Endometrium (tissue), 2 donors: ENCODE results near the gene FAM193A.
"Not testable (repeated sequence)": the region's sequence is repeated elsewhere in the genome, so short reads cannot be mapped to it uniquely, and the experiment has no call there.

Experiments
- FAIRE-seq: peaks from 2 replicates; lab custom pipeline; 2012; peaks lifted over from hg19 to GRCh38; lab: Jason Lieb, UNC
- donor health status: control.
- donor health status: control.

The FAM193A gene

DNA sequence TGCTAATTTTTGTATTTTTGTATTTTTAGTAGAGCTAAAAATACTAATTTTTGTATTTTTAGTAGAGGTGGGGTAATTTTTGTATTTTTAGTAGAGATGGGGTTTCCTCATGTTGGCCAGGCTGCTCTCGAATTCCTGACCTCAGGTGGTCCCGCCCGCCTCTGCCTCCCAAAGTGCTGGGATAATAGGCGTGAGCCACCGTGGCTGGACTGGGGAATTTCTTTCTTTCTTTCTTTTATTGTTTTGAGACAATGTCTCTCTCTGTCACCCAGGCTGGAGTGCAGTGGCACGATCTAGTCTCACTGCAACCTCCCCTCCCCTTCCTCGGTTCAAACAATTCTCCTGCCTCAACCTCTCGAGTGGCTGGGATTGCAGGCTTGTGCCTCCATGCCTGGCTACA, 83.0 kb downstream of the FAM193A start:
- no peak for FAIRE-seq

DNA sequence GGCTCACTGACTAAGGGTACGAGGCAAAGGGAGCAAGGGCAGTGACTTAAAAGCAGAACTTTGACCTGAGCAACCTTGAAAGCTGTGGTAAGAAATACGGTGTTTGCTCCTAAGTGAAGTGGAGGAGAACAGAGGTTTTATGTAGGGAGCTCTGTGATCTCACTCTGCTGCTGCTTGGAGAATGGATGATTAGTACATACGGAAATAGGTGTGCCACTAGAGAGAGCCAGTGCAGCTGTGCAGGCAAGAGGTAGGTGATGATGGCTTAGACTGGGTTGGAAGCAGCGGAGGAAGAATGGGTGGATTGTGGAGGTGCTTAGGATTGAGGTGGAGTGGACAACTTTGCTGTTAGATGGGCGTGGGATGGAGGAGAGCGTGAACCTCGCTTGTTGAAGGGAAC, 85.0 kb downstream of the FAM193A start:
- no peak for FAIRE-seq

DNA sequence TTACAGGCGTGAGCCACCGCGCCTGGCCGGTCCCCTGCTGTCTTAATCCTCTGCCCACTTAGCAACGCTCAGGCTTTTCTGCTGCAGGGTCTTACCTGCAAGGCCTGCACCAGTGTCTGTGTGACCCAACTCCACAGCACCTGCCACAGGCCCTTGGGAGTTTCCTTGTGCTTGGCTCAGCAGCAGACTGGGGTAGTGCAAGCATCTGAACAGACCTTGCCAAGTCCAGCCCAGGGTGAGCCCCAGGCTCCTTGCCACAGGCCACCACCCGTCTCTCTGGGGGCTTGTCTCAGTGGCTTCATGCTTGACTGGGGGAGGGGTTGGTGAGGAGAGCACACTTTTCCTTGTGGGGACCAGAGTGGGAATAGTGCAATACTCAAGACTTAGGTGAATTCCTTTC, 87.0 kb downstream of the FAM193A start:
- FAIRE-seq = no peak

DNA sequence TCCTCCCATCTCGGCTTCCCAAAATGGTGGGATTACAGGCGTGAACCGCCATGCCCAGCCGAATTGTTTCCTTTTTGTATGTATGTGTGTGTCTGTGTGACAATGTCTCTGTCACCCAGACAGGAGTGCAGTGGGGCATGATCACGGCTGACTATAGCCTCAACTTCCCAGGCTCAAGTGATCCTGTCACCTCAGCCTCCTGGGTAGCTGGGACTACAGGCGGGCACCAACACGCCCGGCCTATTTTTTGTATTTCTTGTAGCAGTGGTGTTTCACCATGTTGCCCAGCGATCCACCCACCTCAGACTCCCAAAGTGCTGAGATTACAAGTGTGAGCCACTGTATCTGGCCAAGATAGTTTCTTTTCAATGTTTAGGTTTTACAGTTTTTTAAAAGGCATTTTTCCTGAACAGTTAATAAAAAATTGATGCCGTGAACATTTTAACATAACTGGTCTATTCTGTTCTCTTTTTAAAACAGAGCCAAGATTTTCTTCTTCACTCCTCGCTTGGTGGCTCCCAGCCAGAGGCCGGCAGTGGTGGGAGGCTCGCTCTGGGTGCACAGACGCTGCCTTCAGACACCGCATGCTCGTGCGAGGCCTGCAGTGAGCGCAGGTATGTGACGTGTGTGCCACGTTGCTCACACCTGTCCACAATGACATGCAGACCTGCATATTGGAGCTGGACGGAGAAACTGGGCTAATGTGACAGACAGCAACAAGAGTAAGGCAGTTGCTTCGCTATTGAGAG, 88.5 kb downstream of the FAM193A start:
- FAIRE-seq = no peak

DNA sequence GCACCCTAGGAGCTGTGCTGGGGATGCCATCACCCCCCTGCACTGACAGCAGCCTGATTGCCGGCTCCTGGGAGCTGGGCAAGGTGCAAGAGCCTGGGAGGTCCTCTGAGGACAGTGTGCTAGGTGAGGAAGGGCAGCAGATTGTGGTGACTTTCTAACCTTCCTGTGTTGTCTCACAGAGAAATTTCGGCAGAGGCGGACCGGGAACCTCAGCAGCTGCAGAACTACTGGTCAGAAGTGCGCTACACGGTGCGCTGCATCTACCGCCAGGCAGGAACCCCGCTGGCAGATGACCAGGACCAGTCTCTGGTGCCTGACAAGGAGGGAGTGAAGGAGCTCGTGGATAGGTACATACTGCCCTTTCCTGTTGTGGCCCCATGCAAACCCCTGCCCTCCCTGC, 89.8 kb downstream of the FAM193A start:
- FAIRE-seq = no peak

DNA sequence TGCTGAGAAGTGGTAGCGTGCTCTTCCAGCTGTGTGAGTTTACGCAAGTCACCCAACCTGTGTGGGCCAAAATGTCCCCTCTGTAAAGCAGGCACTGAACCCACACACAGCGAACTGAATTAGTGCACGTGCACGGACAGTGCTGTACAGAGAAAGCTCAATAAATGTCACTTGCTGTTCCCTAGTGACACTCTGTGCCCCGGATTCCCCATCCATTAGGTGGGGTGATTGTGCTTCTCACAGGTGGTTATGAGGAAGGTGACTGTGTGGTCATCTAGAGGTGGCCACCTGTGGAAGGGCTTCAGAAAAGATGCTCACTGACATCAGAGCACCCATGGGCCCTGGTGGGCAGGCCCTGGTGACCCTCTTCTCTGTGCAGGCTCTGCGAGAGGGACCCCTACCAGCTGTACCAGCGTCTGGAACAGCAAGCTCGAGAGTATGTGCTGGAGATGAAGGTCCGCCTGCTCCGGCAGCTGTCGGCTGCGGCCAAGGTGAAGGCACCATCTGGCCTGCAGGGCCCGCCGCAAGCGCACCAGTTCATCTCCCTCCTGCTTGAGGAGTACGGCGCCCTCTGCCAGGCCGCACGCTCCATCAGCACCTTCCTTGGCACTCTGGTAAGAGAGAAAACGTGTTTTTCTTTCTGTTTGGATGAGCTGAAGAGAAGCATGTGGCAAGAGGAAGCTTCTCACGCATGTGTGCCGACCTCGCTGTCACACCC, 94.3 kb downstream of the FAM193A start:
- no peak for FAIRE-seq

DNA sequence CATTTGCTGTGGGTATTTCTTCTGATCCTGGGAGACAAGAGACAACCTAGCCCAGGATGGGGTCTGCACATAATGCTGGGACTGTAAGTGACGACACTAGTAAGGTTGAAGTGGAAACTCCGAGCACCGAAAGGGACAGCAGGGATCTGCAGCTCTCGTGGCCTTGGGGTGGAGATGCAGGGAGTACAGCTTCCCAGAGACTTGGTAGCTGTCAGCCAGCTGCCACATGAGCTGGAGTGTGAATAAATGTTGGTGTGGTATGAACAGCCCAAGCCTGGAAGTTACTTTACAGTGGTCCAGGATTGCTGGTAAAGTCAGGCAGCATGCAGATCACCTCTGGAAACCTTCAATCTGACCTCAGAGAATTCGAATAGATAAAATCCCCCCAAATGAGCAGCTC, 97.6 kb downstream of the FAM193A start:
- FAIRE-seq = no peak

DNA sequence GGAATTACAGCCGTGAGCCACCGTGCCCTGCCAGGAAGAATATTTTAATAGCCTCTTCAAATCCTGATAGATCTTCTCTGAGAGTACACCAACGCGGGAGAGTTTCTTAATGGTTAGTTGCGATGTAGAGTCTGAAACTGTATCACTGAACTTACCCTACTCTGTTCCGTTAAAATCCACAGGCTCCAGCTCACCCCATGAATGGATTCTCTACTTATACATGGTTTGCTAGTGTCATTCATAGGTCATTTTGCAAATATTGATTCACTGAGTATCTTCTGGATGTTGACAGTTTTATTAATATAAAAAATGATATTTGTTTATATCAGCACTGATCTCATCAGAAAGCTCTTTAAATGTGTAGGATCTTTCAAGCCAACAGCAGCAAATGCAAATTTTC, 99.9 kb downstream of the FAM193A start:
- FAIRE-seq = no peak

DNA sequence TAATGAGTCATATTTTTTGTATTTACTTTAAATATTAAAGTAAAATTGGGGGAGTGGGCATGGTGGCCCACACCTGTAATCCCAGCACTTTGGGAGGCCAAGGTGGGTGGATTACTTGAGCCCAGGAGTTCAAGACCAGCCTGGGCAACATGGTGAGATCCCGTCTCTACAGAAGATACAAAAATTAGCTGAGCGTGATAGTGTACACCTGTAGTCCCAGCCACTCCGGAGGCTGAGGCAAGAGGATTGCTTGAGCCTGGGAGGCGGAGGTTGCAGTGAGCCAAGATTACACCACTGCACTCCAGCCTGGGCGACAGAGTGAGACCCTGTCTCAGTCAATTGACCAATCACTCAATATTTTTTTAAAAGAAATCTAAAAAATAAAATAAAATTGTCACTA, 100.5 kb downstream of the FAM193A start:
- FAIRE-seq = not testable (repeated sequence)

DNA sequence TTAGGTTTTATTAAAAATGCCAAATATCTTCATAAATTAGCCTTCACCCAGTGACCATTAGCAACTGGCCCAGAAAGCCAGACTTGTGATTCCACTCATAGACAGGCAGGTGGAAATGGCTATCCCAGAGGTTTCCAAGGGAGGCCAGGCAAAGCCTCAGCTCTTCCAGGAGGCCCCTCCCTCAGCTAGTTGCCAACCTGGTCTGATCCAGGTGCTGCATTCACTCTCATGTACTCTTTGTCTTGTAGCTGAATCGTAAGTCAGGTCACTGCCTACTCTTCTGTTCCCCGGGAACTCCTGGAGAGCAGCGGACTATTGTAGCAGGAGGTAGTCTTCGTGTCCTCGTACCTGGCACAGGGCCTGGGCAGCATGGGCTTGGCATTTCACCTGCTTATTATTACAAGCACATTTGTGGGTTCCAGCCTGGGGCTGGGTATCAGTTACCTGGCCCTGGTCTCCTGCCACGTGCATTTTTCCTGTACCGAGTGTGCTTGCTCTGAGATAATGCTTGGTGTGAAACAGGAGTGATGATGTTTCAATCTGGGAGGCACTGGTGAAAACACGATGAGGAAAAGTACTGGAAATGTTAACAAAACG, 101.6 kb downstream of the FAM193A start:
- no peak for FAIRE-seq

DNA sequence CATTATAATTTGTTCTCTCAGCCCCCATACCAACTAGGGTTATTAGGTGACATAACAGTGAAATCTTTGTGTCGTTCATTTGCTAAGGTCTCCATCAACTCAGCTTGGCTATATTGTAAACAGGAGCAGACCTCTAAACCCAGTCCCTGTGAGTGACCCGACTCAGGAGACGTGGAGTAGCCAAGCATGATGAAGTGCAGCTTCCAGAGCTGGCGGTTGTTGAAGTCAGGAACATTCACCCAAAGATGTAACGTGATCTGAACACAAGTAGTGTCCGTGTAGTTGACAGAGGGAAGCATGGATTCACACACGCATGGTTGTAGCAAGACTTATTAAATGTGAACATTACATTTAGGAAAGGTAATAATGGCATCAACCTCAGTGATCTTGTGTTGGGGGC, 102.3 kb downstream of the FAM193A start:
- no peak for FAIRE-seq

DNA sequence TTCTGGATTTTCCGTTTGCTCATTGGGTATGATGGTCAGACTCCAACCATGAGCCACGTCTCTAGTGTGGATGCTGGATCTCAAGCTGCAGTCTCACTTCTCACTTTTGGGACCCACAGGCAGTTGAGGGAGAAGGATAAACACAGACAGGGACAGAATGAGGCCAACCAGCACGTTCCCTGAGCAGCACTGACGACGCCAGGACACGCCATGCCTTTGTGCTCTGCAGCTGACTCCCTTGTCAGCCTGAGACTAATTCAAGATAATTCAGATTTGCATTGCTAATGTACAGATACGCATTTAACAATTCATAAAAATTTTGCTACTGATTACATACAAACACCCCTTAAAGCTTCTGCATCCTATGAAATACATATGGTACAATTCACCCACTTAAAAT, 106.5 kb downstream of the FAM193A start:
- no peak for FAIRE-seq

DNA sequence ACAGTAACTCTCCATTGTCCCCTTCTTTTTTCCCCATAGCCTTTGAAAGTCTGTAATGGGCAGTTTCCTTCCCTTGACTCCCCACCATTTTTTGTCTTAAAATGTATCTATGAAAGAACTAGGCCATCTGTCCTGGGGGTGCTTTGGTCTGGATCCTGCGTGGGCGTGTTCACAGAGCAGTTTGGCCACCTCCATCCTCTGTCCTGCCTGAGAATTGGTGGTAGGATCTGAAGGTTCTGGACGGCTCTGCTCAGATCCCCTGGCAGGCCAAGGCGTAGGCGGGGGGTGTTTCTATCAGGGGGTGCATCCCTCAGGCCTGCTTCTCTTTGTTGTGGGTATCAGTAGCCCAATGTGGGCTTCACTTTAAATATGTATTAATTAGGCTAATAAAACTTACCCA, 107.1 kb downstream of the FAM193A start:
- no peak for FAIRE-seq

DNA sequence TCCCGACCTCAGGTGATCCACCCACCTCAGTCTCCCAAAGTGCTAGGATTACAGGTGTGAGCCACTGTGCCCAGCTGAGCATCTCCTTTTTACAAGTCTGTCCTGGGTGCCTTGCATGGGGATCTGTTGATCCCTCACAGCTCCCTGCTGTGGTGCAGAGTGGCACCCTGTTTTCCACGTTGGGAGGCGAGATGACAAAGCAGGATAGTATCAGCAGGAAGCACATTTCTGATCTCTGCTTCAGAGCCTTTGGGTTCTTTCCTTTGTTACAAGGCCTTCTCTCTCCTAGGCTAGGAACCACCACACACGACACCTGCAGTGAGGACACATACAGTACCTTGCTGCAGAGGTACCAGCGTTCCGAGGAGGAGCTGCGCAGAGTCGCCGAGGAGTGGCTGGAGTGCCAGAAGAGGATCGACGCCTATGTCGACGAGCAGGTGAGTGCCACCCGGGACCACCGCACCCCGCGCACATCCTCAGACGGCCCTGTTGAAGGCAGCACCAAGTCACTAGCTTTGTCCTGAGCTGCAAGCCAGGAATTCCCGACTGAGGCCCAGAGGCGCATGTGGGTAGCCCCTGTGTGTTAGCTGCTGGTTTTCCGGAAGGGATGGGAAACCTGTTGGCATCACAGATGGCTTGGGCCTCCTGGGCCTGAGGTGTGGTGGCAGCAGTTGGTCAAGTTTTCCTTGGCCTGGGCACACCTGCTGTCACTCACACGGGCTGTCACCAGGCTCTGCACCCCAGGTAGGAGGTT, 110.1 kb downstream of the FAM193A start:
- FAIRE-seq = no peak

DNA sequence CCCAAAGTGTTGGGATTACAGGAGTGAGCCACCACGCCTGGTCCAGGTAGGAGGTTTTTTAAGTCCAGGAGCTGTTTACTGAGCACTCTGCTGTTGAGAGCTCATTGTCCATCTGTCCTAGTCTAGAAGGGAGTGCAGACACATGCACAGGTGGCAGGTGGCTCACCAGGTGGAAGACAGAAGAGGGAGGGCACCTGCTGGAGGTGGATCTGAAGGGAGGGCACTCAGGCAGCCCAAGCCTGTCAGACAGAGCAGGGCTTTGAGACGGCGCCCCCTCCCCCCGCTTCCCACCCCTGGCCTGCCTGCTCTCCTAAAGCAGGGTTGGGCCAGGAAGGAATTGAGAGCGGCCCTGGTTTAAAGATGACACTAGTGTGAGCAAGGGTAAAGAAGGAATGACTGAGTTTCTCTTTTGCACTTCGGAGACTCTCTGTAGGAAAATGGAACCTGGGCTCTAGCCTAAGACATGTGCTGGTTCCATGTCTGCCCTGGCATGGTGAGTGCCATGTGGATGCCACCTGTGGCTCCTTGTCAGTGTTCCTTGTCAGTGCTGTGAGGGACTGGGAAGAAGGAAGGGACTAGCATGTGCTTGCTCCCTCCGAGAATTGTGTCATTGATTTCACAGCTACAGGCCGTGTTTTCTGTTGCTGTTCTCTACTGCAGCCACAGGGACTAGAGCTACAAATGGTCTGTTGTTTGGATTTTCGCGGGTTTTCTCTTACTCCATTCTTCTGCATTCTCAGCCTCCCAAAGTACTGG, 111.1 kb downstream of the FAM193A start:
- no peak for FAIRE-seq

DNA sequence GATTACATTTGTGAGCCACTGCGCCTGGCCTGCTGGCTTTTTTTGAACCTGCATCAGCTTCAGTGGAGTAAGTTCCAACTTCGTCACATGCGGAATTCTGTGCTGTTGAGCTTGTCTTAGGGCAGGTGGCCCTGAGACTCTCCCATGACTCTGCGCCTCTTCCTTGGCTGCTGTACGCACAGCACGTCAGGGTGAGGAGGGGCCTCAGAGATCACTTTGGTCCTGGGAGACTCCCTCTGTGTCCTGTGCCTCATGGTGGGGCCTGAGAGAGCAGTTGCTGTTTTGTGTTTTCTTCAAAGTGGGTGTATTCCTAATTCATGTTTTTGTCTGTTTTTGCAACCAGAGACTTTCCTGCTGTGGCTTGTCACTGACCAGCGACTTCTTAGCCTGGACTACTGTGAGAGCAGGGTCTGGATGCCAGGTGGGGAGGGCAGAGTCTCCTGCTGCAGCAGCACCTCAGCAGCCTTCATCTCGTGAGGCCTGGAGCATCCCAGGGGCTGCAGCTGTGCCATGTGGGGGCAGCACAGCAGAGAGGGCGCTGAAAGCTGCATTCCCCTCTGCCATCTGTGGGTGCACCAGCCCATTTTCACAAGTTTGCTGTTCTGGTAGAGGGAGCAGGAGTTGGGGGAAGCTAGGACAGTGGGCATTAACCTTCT, 111.8 kb downstream of the FAM193A start:
- no peak for FAIRE-seq

DNA sequence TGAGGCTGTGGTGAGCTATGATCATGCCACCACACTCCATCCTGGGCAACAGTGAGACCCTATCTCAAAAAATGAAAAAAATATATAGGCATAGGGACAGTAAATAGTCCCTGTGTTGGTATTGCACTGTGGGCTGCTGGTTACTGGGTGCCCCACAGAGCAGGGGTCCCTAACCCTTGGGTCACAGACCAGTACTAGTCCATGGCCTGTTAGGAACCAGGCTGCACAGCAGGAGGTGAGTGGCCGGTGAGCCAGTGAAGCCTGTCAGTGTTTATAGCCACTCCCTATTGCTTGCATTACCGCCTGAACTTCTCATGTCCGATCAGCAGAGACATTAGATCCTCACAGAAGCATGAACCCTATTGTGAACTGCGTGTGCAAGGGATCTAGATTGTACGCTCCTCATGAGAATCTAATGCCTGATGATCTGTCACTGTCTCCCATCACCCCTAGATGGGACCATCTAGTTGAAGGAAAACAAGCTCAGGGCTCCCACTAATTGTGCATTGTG, 113.2 kb downstream of the FAM193A start:
- no peak for FAIRE-seq

DNA sequence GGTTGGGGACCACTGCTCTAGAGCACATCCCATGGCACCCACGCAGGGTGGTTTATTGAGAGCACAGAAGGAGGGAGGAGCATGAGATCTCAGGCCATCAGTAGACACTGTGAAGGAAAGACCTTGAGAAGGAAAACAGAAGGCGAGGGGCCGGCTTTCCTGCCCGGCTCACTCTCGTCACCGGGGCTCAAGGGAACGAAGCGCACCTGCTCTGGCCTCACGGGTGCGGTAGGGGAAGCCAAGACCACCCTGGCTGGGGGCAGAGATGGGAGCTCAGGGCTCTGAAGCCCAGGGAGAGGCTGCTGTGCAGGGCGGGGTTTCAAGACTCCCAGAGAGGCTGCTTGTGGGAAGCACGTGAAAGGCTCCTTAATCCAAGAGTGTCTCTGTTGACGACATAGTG, 113.8 kb downstream of the FAM193A start:
- no peak for FAIRE-seq

DNA sequence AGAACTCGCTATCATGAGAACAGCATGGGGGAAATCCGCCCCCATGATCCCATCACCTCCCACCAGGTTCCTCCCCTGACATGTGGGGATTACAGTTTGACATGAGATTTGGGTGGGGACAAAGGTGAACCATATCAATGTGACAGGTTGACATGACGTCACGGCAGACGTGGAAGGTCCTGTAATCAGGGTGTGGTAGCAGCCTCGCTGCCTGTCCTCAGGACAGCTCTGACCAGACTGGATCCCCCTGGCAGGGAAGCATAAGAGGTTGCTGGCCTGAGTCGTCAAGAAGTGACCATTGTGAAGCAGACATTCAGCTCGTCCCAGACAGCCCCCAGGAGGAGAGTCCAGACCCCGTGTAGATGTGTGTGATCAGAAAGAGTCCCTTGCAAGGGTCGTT, 115.1 kb downstream of the FAM193A start:
- no peak for FAIRE-seq

DNA sequence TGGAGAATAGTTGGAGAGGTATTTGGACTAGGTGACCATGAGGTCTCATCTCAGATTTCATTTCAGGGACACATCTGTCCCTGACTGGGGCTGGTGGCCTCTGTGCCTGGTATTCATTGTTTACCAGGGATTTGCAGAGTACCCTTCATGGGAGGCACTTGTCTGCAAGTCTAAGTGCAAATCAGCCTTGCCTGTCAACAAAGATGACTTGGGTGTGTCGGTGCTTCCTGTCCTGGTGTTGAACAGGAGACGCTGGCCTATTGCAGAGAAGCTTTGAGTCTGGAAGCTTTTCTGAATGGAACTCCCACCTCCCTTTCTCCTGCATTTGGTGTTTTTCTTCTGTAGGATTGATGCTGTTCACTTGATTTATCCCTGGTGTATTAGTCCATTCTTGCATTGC, 115.6 kb downstream of the FAM193A start:
- no peak for FAIRE-seq

DNA sequence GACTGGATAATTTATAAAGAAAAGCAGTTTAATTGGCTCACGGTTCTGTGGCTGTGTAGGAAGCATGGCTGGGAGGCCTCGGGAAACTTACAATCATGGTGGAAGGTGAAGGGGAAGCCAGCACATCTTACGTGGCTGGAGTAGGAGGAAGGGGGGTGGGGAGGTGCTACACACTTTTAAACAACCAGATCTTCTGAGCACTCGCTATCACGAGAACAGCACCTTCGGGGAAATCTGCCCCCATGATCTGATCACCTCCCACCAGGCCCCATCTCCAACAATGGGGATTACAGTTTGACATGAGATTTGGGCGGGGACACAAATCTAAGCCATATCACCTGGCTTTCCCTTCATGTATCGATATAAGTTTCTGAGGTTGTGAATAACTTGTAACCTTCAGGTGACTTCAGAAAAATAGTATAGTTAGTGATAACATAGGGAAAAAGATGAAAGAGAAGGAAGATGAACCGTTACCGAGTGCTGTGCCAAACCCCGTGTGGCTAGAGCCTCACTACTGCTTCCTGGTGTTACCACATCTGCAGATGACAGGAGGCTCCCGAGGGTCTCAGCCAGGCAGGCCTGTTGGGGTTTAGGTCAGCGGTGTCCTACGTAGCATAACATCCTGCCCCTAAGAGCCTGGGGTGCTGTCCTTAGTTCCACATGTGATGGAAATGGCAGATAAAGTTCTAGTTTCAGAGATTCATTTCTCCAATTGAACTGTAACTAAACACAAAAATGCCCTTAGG, 116.1 kb downstream of the FAM193A start:
- no peak for FAIRE-seq
